Upper lobe of left lung (tissue), 4 donors: Measurements from ENCODE around the gene KATNA1.

Experiments used
- CTCF ChIP-seq, 6 experiments: fragments of 450-650 bp in 4 of 6; fragments of 200-600 bp in 2 of 6; sonication (generic) in 2 of 6; IDR thresholded peaks; one replicate each; pipeline ENCODE4 v1.5.1; 2016 to 2019; ENCODE audit warnings: antibody characterized with exemption in 6 of 6
- POLR2AphosphoS5 ChIP-seq, 2 donors: sonication (generic); formaldehyde crosslinking; IDR thresholded peaks; one replicate each; pipeline ENCODE4 v1.5.1; 2017; ENCODE audit warnings: antibody characterized with exemption in 2 of 2

DNA sequence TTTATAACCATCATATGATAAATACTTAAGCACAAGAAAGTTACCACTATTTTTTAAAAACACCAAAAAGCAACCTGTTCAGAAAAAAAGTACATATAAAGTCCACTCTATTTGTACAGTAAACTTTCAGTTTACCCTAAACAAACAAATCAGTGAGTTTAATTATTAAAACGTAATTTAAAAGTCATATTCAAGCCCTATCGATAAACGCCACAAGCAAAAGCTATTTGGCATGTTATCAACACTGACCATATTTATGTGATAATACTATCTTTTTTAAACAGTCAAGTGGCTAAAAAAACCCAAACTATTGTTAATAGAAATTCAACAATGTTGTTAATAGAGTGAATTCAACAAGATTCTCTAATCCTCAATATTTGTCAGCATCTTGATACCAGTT, 1.9 kb downstream of the KATNA1 start:
- TF ChIP-seq CTCF (IDR thresholded peaks at IDR 0.05) (no peak), POLR2AphosphoS5 (IDR thresholded peaks at IDR 0.05) (no peak)
